ENCODE measurements around the gene CCDC192. TPM values are rescaled to one million over a fixed set of nuclear protein-coding genes. Genes with fewer than 3 reads are reported as not detected.

The CCDC192 gene
- polyA plus RNA-seq, 2 of the 4 experiments (the other 2 are of a cell fraction) = not detected

DNA sequence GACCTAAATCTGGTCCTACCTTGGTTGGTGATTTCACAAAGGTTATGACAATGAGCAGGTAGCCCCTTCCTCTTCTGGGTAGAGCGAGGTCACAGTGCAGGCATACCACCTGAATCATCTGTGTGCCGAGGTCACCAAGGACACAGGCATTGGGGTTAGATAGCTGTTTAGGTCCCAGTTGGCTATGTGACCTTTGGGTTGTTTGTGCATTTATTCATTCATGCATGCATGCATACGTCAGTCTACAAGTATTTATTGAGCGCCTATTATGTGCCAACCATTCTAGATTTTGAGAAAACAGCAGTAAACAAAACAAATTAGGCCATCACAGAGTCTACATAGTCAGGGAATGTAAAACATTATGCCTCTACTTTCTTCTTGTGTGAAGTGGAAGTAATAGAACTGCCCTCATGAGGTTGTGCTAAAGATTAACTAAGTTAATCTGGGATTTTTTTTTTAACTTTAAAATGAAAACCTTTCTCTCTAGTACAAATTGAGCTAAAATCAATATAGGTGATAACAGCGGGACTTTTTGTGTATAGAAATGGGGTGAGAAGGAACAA lies 275.6 kb downstream of the CCDC192 start:
- DNase-seq (ENCODE audit: low read depth in 1 of 2, low spot score in 1 of 2) = no peak
- 92% methylated on average over 5 of the region's 5 CpGs for WGBS (ENCODE audit: missing lambda C conversion rate)
- no peak for ATAC-seq
- ChIA-PET CTCF (interaction anchor here (1.3 kb wide), 1 partner anchor 44 kb away, joined by 3 read pairs; no protein-coding TSS in a partner anchor), POLR2A (no interaction called here)
- Histone ChIP-seq H3K4me2 (no peak overlapping the region), H3K9me3 (no peaks in the 10 kb centered on the region), H3K4me3 (no peak overlapping the region), H3K4me1 (peaks cover 14% of the 10 kb centered on the region), H3K27ac (no peak overlapping the region)
- FAIRE-seq = no peak
- TF ChIP-seq CEBPB (IDR thresholded peaks at IDR 0.05) (no peak), NPAS2 (CRISPR knock-in tag; IDR thresholded peaks at IDR 0.05; ENCODE audit: borderline replicate concordance) (no peak), HOXB13 (CRISPR knock-in tag; IDR thresholded peaks at IDR 0.05; ENCODE audit: low read depth) (no peak), ZSCAN20 (CRISPR knock-in tag; IDR thresholded peaks at IDR 0.05) (no peak), ESRRA (IDR thresholded peaks at IDR 0.05; ENCODE audit: borderline replicate concordance, low read length) (no peak), KDM1A (IDR thresholded peaks at IDR 0.05; ENCODE audit: low read depth) (no peak), EP300 (IDR thresholded peaks at IDR 0.05) (no peak), CHD2 (IDR thresholded peaks at IDR 0.05; ENCODE audit: low read length, partially characterized antibody) (no peak), TFCP2L1 (CRISPR knock-in tag; IDR thresholded peaks at IDR 0.05) (no peak)
- TF ChIP-seq, protein P1, sequence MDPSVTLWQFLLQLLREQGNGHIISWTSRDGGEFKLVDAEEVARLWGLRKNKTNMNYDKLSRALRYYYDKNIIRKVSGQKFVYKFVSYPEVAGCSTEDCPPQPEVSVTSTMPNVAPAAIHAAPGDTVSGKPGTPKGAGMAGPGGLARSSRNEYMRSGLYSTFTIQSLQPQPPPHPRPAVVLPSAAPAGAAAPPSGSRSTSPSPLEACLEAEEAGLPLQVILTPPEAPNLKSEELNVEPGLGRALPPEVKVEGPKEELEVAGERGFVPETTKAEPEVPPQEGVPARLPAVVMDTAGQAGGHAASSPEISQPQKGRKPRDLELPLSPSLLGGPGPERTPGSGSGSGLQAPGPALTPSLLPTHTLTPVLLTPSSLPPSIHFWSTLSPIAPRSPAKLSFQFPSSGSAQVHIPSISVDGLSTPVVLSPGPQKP (IDR thresholded peaks at IDR 0.05; ENCODE audit: low read depth, low read length) = no peak
- TF ChIP-seq, protein P2, sequence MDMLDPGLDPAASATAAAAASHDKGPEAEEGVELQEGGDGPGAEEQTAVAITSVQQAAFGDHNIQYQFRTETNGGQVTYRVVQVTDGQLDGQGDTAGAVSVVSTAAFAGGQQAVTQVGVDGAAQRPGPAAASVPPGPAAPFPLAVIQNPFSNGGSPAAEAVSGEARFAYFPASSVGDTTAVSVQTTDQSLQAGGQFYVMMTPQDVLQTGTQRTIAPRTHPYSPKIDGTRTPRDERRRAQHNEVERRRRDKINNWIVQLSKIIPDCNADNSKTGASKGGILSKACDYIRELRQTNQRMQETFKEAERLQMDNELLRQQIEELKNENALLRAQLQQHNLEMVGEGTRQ (IDR thresholded peaks at IDR 0.05) = no peak

DNA sequence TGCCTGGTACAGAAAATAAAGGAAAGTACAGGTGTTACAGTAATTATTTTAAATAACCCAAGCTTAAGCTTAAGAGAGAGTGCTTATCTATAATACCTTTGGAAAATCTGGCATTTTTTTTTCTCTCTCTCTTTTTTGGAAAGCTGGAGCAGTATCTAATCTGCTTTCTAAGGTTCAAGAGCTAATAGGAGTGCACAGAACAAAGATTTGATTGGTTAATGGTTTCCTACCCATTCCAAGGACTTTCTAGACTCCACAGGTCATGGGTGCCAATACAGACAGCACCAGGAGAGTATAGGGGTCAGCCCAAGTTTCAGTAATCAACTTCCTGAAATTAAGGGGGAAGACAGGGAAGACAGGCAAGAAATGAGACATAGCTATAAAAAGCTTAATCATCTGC lies 276.3 kb downstream of the CCDC192 start:
- POLR2A ChIA-PET = no interaction called here
- DNase-seq (ENCODE audit: low read depth in 1 of 2, low spot score in 1 of 2) (no peak), ATAC-seq (no peak), FAIRE-seq (no peak)
- Histone ChIP-seq H3K9me3 (no peaks in the 10 kb centered on the region), H3K4me2 (no peak overlapping the region), H3K4me1 (peaks cover 14% of the 10 kb centered on the region), H3K4me3 (no peak overlapping the region), H3K27ac (no peak overlapping the region)
- CTCF ChIA-PET = interaction anchor here (0.7 kb wide), 1 partner anchor 40 kb away, joined by 3 read pairs; no protein-coding TSS in a partner anchor
- TF ChIP-seq BHLHE40 (IDR thresholded peaks at IDR 0.05; ENCODE audit: low read depth, low read length) = no peak
- no peak for TF ChIP-seq CHD2 (IDR thresholded peaks at IDR 0.05; ENCODE audit: low read length, partially characterized antibody)
- TF ChIP-seq SREBF2 (IDR thresholded peaks at IDR 0.05) = no peak
- TF ChIP-seq, protein P3, sequence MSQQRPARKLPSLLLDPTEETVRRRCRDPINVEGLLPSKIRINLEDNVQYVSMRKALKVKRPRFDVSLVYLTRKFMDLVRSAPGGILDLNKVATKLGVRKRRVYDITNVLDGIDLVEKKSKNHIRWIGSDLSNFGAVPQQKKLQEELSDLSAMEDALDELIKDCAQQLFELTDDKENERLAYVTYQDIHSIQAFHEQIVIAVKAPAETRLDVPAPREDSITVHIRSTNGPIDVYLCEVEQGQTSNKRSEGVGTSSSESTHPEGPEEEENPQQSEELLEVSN (IDR thresholded peaks at IDR 0.05; ENCODE audit: borderline replicate concordance, low read depth) = no peak
- no peak for TF ChIP-seq HEYL (CRISPR knock-in tag; IDR thresholded peaks at IDR 0.05)
- no peak for TF ChIP-seq RARB (CRISPR knock-in tag; IDR thresholded peaks at IDR 0.05)
- no peak for TF ChIP-seq FOSL2 (IDR thresholded peaks at IDR 0.05)
- TF ChIP-seq FOSL2 (CRISPR knock-in tag; IDR thresholded peaks at IDR 0.05) = no peak
- no peak for TF ChIP-seq TFCP2L1 (CRISPR knock-in tag; IDR thresholded peaks at IDR 0.05)
- no peak for TF ChIP-seq NFE2L2 (conservative IDR thresholded peaks at IDR 0.05; ENCODE audit: low read length)
- TF ChIP-seq BCL3 (IDR thresholded peaks at IDR 0.05) = no peak
- TF ChIP-seq KDM5A (IDR thresholded peaks at IDR 0.05) = no peak
- TF ChIP-seq ZC3H11A (IDR thresholded peaks at IDR 0.05) = no peak
- no peak for TF ChIP-seq CEBPB (IDR thresholded peaks at IDR 0.05)
- TF ChIP-seq GATA3 (IDR thresholded peaks at IDR 0.05; ENCODE audit: borderline replicate concordance) = no peak
- TF ChIP-seq TP53 (CRISPR knock-in tag; IDR thresholded peaks at IDR 0.05) = no peak
- TF ChIP-seq FOSB (CRISPR knock-in tag; IDR thresholded peaks at IDR 0.05) = no peak
- TF ChIP-seq ATOH8 (CRISPR knock-in tag; IDR thresholded peaks at IDR 0.05; ENCODE audit: low read depth) = no peak
- no peak for TF ChIP-seq ZFP36 (IDR thresholded peaks at IDR 0.05; ENCODE audit: borderline replicate concordance, partially characterized antibody)
- TF ChIP-seq, protein P4, sequence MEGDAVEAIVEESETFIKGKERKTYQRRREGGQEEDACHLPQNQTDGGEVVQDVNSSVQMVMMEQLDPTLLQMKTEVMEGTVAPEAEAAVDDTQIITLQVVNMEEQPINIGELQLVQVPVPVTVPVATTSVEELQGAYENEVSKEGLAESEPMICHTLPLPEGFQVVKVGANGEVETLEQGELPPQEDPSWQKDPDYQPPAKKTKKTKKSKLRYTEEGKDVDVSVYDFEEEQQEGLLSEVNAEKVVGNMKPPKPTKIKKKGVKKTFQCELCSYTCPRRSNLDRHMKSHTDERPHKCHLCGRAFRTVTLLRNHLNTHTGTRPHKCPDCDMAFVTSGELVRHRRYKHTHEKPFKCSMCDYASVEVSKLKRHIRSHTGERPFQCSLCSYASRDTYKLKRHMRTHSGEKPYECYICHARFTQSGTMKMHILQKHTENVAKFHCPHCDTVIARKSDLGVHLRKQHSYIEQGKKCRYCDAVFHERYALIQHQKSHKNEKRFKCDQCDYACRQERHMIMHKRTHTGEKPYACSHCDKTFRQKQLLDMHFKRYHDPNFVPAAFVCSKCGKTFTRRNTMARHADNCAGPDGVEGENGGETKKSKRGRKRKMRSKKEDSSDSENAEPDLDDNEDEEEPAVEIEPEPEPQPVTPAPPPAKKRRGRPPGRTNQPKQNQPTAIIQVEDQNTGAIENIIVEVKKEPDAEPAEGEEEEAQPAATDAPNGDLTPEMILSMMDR (IDR thresholded peaks at IDR 0.05) = no peak
- no peak for TF ChIP-seq RFX5 (IDR thresholded peaks at IDR 0.05)
